ENCODE data around the gene TAS1R2.

Gene TAS1R2

GRCh38 chr1:18883079-18883478 is 23.6 kb upstream of the TAS1R2 start:
- H3K27me3 ChIP-seq (ENCODE audit: insufficient read depth, insufficient read length) = no peaks in the 10 kb centered on the region
- peaks cover 44% of the 10 kb centered on the region for H3K36me3 ChIP-seq (ENCODE audit: insufficient read depth, insufficient read length, low read length)
- H3K9ac ChIP-seq (ENCODE audit: insufficient read length, low read depth) = no peak overlapping the region
- H3K9me3 ChIP-seq (ENCODE audit: insufficient read depth, low read length) = no peaks in the 10 kb centered on the region
- peaks cover 7% of the 10 kb centered on the region for H3K4me1 ChIP-seq (ENCODE audit: insufficient read depth, insufficient read length)
- TF ChIP-seq SUZ12 (IDR thresholded peaks at IDR 0.05; ENCODE audit: extremely low read depth, insufficient read depth, insufficient read length) (no peak), ZNF274 (IDR thresholded peaks at IDR 0.05; ENCODE audit: low read depth, low read length) (no peak), YY1 (IDR thresholded peaks at IDR 0.05; ENCODE audit: insufficient read depth, insufficient read length) (no peak)
- DNase-seq (ENCODE audit: low read depth, low spot score) = no peak
- H3K4me3 ChIP-seq (ENCODE audit: insufficient read length, low read depth) = no peak overlapping the region

GRCh38 chr1:18882486-18882885 is 23.0 kb upstream of the TAS1R2 start:
- H3K9me3 ChIP-seq (ENCODE audit: insufficient read depth, low read length) = no peaks in the 10 kb centered on the region
- peaks cover 7% of the 10 kb centered on the region for H3K4me1 ChIP-seq (ENCODE audit: insufficient read depth, insufficient read length)
- H3K27me3 ChIP-seq (ENCODE audit: insufficient read depth, insufficient read length) = no peaks in the 10 kb centered on the region
- TF ChIP-seq ZNF274 (IDR thresholded peaks at IDR 0.05; ENCODE audit: low read depth, low read length) (no peak), SUZ12 (IDR thresholded peaks at IDR 0.05; ENCODE audit: extremely low read depth, insufficient read depth, insufficient read length) (no peak), YY1 (IDR thresholded peaks at IDR 0.05; ENCODE audit: insufficient read depth, insufficient read length) (no peak)
- DNase-seq (ENCODE audit: low read depth, low spot score) = no peak
- no peak overlapping the region for H3K9ac ChIP-seq (ENCODE audit: insufficient read length, low read depth)
- no peak overlapping the region for H3K4me3 ChIP-seq (ENCODE audit: insufficient read length, low read depth)
- peaks cover 42% of the 10 kb centered on the region for H3K36me3 ChIP-seq (ENCODE audit: insufficient read depth, insufficient read length, low read length)

DNA sequence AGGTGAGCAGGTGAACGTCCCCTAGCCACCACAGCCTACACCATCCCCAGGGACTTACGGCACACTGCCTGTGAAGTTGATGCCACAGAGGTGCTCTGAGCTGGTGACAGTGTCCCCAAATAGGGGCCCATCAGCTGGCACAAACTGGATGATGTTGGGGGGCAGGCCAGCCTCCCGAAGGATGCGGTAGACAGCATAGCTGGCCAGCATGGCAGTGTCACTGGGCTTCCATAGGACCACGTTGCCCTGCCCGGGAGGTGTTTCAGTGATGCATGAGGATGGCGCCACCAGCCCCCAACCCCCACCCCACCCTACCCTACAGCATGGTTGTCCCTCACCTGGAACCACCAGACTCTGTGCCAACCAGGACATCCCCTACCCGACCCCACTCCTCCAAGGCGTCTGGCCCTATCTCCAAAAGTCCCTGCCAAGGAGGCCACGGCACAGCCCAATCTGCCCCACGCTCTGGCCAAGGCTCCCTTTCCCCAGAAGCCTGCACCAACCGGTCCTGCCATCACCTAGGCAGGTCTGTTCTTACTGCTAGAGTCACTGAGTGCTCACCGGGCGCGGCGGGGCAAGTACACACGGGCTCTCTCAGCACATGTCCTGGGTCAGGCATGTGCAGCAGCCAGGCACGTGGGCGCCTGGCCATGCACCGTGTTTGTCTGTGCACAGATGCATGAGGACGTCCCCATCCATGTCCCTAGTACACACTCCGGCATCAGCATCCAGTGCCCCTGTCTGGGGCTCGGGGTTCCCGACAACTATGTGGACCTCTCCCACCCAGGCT is 22.4 kb upstream of the TAS1R2 start:
- DNase-seq (ENCODE audit: low read depth, low spot score) = no peak
- Histone ChIP-seq H3K4me3 (ENCODE audit: insufficient read length, low read depth) (no peak overlapping the region), H3K4me1 (ENCODE audit: insufficient read depth, insufficient read length) (peaks cover 7% of the 10 kb centered on the region), H3K36me3 (ENCODE audit: insufficient read depth, insufficient read length, low read length) (peaks cover 44% of the 10 kb centered on the region), H3K9me3 (ENCODE audit: insufficient read depth, low read length) (no peaks in the 10 kb centered on the region), H3K9ac (ENCODE audit: insufficient read length, low read depth) (no peak overlapping the region), H3K27me3 (ENCODE audit: insufficient read depth, insufficient read length) (no peaks in the 10 kb centered on the region)
- TF ChIP-seq ZNF274 (IDR thresholded peaks at IDR 0.05; ENCODE audit: low read depth, low read length) (no peak), YY1 (IDR thresholded peaks at IDR 0.05; ENCODE audit: insufficient read depth, insufficient read length) (no peak), SUZ12 (IDR thresholded peaks at IDR 0.05; ENCODE audit: extremely low read depth, insufficient read depth, insufficient read length) (no peak)

DNA sequence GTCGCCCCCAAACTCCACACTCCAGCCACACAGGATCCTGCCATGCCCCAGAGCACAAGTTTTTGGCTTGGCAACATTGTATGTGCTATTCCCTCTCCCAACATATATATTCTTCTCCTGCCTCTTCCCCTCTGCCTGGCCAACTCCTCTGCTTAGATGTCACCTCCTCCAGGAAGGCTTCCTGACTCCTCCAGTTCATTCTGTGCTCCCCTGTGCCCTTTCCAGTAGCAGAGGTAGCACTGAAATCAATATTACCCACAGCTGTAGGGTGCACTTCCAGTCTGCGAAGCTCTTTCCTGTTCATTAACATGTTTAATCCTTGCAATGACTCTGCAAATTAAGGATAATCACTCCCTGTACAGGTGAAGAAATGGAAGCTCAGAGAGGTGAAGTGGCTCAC is 21.7 kb upstream of the TAS1R2 start:
- H3K9ac ChIP-seq (ENCODE audit: insufficient read length, low read depth) = no peak overlapping the region
- no peaks in the 10 kb centered on the region for H3K9me3 ChIP-seq (ENCODE audit: insufficient read depth, low read length)
- DNase-seq (ENCODE audit: low read depth, low spot score) = no peak
- TF ChIP-seq YY1 (IDR thresholded peaks at IDR 0.05; ENCODE audit: insufficient read depth, insufficient read length) (no peak), SUZ12 (IDR thresholded peaks at IDR 0.05; ENCODE audit: extremely low read depth, insufficient read depth, insufficient read length) (no peak), ZNF274 (IDR thresholded peaks at IDR 0.05; ENCODE audit: low read depth, low read length) (no peak)
- H3K36me3 ChIP-seq (ENCODE audit: insufficient read depth, insufficient read length, low read length) = peaks cover 48% of the 10 kb centered on the region
- H3K4me3 ChIP-seq (ENCODE audit: insufficient read length, low read depth) = no peak overlapping the region
- H3K4me1 ChIP-seq (ENCODE audit: insufficient read depth, insufficient read length) = peaks cover 7% of the 10 kb centered on the region
- H3K27me3 ChIP-seq (ENCODE audit: insufficient read depth, insufficient read length) = no peaks in the 10 kb centered on the region

DNA sequence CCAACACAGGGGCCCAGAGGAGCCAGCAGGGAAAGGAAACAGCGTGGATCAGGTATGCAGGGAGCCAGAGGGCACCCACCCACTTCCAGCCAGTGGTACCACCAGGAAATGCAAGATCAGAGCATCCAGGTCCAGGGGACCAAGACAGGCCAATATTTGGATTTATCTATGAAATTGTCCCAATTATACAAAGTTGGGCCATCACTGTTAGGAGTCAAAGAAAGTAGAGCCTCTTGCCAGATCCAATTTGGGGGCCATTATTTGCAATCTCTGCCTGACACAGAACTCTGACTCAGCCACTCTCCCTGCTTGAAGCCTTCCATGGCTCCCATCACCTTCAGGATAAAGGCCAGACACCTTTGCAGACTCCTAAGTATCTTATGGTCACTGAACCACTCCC is 21.1 kb upstream of the TAS1R2 start:
- DNase-seq (ENCODE audit: low read depth, low spot score) = no peak
- Histone ChIP-seq H3K9ac (ENCODE audit: insufficient read length, low read depth) (no peak overlapping the region), H3K4me3 (ENCODE audit: insufficient read length, low read depth) (no peak overlapping the region), H3K4me1 (ENCODE audit: insufficient read depth, insufficient read length) (peaks cover 7% of the 10 kb centered on the region), H3K9me3 (ENCODE audit: insufficient read depth, low read length) (no peaks in the 10 kb centered on the region), H3K27me3 (ENCODE audit: insufficient read depth, insufficient read length) (no peaks in the 10 kb centered on the region), H3K36me3 (ENCODE audit: insufficient read depth, insufficient read length, low read length) (peaks cover 49% of the 10 kb centered on the region)
- no peak for TF ChIP-seq YY1 (IDR thresholded peaks at IDR 0.05; ENCODE audit: insufficient read depth, insufficient read length)
- TF ChIP-seq ZNF274 (IDR thresholded peaks at IDR 0.05; ENCODE audit: low read depth, low read length) = no peak
- TF ChIP-seq SUZ12 (IDR thresholded peaks at IDR 0.05; ENCODE audit: extremely low read depth, insufficient read depth, insufficient read length) = no peak

DNA sequence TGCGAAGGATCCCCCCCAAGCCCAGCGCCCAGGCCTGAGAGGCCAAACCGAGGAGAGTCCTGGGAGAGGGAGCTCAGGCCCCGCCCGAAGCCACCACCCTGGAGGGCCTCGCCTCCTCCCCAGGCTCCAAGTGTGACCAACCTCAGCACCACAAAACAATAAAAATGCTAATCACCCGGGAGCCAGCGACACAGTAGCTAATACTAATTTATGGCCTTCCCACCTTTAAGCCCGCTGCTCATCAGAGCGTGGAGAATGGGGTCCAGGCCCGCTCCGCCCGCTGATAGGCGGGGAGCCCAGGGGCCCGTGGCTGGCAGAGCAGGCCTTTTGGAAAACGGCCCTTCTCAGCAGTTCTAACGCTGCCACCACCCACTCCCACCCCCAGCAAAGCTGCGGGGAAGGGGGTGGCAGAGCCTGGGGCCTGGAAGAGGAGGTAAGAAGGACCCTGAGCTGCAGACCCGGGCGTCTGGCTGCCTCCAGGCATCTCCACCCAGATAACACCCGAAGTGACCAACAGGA is 20.4 kb upstream of the TAS1R2 start:
- Histone ChIP-seq H3K36me3 (ENCODE audit: insufficient read depth, insufficient read length, low read length) (peaks cover 47% of the 10 kb centered on the region), H3K9me3 (ENCODE audit: insufficient read depth, low read length) (no peaks in the 10 kb centered on the region), H3K4me1 (ENCODE audit: insufficient read depth, insufficient read length) (peaks cover 7% of the 10 kb centered on the region), H3K9ac (ENCODE audit: insufficient read length, low read depth) (no peak overlapping the region), H3K4me3 (ENCODE audit: insufficient read length, low read depth) (no peak overlapping the region), H3K27me3 (ENCODE audit: insufficient read depth, insufficient read length) (no peaks in the 10 kb centered on the region)
- TF ChIP-seq ZNF274 (IDR thresholded peaks at IDR 0.05; ENCODE audit: low read depth, low read length) (no peak), YY1 (IDR thresholded peaks at IDR 0.05; ENCODE audit: insufficient read depth, insufficient read length) (no peak), SUZ12 (IDR thresholded peaks at IDR 0.05; ENCODE audit: extremely low read depth, insufficient read depth, insufficient read length) (no peak)
- no peak for DNase-seq (ENCODE audit: low read depth, low spot score)

DNA sequence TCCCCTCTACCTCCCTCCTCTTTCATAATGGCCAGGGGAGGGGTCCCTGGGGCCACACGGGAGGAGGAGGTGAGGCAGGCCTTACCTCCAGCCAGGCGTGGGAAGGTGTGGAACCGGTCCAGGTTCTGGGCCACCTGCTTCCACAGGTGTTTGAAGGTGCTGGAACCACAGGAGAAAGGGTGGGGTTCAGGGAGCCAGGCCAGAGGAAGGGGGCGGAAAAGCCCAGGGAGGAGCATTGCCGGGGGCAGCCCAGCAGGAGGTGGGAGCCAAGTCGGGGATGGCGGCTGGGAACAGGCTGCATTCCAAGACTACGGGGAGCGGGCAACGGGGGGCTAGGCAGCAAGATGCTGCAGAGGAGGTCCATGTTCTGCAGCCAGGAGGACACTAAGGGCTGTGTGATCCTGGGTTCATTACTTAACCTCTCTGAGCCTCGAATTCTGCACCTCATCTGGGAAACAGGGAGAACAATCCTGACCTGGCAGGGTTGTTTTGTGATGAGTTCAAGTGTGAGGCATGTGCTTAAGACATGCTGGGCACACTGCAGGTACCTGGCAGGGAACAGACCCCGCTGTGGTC is 19.8 kb upstream of the TAS1R2 start:
- peaks cover 7% of the 10 kb centered on the region for H3K4me1 ChIP-seq (ENCODE audit: insufficient read depth, insufficient read length)
- no peaks in the 10 kb centered on the region for H3K27me3 ChIP-seq (ENCODE audit: insufficient read depth, insufficient read length)
- no peak for TF ChIP-seq YY1 (IDR thresholded peaks at IDR 0.05; ENCODE audit: insufficient read depth, insufficient read length)
- TF ChIP-seq SUZ12 (IDR thresholded peaks at IDR 0.05; ENCODE audit: extremely low read depth, insufficient read depth, insufficient read length) = no peak
- no peak for TF ChIP-seq ZNF274 (IDR thresholded peaks at IDR 0.05; ENCODE audit: low read depth, low read length)
- no peak overlapping the region for H3K9ac ChIP-seq (ENCODE audit: insufficient read length, low read depth)
- no peak for DNase-seq (ENCODE audit: low read depth, low spot score)
- no peak overlapping the region for H3K4me3 ChIP-seq (ENCODE audit: insufficient read length, low read depth)
- no peaks in the 10 kb centered on the region for H3K9me3 ChIP-seq (ENCODE audit: insufficient read depth, low read length)
- peaks cover 45% of the 10 kb centered on the region for H3K36me3 ChIP-seq (ENCODE audit: insufficient read depth, insufficient read length, low read length)
